K562 (cell line): ENCODE measurements around the gene VEGFA. TPM values are rescaled to one million over a fixed set of nuclear protein-coding genes. Genes with fewer than 3 reads are reported as not detected.
A peak's percentile ranks its signal among the peaks of the same experiment; 100 is the strongest.

Experiments used
- CC2D1A ChIP-seq: fragments of 450-650 bp; IDR thresholded peaks from 2 replicates; pipeline ENCODE4 v1.6.1; 2017; ENCODE audit warnings: mild to moderate bottlenecking
- CREBBP ChIP-seq: IDR thresholded peaks from one replicate; pipeline ENCODE4 v1.6.1; 2012; ENCODE audit warnings: low read depth, mild to moderate bottlenecking, control low read depth, inconsistent platforms, low read length
- DACH1 ChIP-seq: fragments of 450-650 bp; IDR thresholded peaks from 2 replicates; pipeline ENCODE4 v1.6.1; 2018; ENCODE audit not compliant: partially characterized antibody
- DMBX1 ChIP-seq: fragments of 250-450 bp; sonication (Bioruptor Pico); IDR thresholded peaks from 2 replicates; pipeline ENCODE4 v1.8.0; 2022; ENCODE audit warnings: inconsistent platforms, mild to moderate bottlenecking, moderate library complexity, borderline replicate concordance
- E4F1 ChIP-seq: fragments of 250-450 bp; sonication (Bioruptor Pico); IDR thresholded peaks from 2 replicates; pipeline ENCODE4 v1.5.0; 2021; ENCODE audit warnings: mild to moderate bottlenecking, borderline replicate concordance
- HDGF ChIP-seq: fragments of 450-650 bp; IDR thresholded peaks from 2 replicates; pipeline ENCODE4 v1.6.1; 2016
- JUND ChIP-seq, 2 experiments: IDR thresholded peaks; 2 replicates in 1 of 2; 3 replicates in 1 of 2; pipeline ENCODE4 v1.6.1; 2011; ENCODE audit warnings: borderline replicate concordance in 2 of 2, low read depth in 2 of 2, low read length in 2 of 2, improper control_type of control experiment in 1 of 2, missing biosample characterization in 1 of 2, missing genetic modification characterization in 1 of 2, missing genetic modification reagents in 1 of 2
- MAFK ChIP-seq: IDR thresholded peaks from 2 replicates; pipeline ENCODE4 v1.6.1; 2011; ENCODE audit warnings: low read length, improper control_type of control experiment
- RBM14 ChIP-seq: fragments of 200-400 bp; formaldehyde crosslinking; IDR thresholded peaks from 2 replicates; pipeline ENCODE4 v1.6.1; 2018; ENCODE audit warnings: low read depth, mild to moderate bottlenecking, low read length, moderate library complexity, borderline replicate concordance; ENCODE audit not compliant: insufficient read depth
- REST ChIP-seq, 2 experiments: fragments of 450-650 bp; formaldehyde crosslinking in 1 of 2; IDR thresholded peaks; 2 replicates each; pipeline versions ENCODE4 v1.4.0 to v1.6.1; 2014 to 2020; ENCODE audit warnings: mild to moderate bottlenecking in 2 of 2, borderline replicate concordance in 1 of 2, low read depth in 1 of 2
- SMAD3 ChIP-seq: fragments of 450-650 bp; formaldehyde crosslinking; conservative IDR thresholded peaks from 2 replicates; pipeline ENCODE4 v1.4.0; 2020; ENCODE audit warnings: mild to moderate bottlenecking
- TEAD2 ChIP-seq: fragments of 450-650 bp; IDR thresholded peaks from 2 replicates; pipeline ENCODE4 v1.6.1; 2016; ENCODE audit warnings: missing genetic modification characterization, control low read depth, missing compliant biosample characterization
- polyA plus RNA-seq, 8 experiments: library from polyadenylated mRNA; depleted of rRNA in 4 of 8; stranded (reverse) in 5 of 8; unstranded in 3 of 8; fragments of >200 nt; fragmentation: Nextera tagmentation in 2 of 8; fragmentation: Illumina TruSeq in 1 of 8; extraction: Ambion mirVana in 2 of 8; extraction: Trizol in 1 of 8; gene quantifications; 2 replicates each; pipeline versions ENCODE4 v1.2.1 to v1.2.3, GENCODE V29; 2011 to 2014; ENCODE audit warnings: inconsistent platforms in 1 of 8, missing spikeins in 1 of 8
- total RNA-seq, 7 experiments: library from RNA; depleted of rRNA in 6 of 7; stranded (reverse); fragments of >200 nt in 6 of 7; fragmentation: Illumina TruSeq in 2 of 7; extraction: Trizol in 2 of 7; gene quantifications; 2 replicates each; pipeline versions ENCODE4 v1.2.1 to v1.2.3, GENCODE V29; 2011 to 2021; ENCODE audit warnings: low replicate concordance in 1 of 7
- TF ChIP-seq, protein P1 (sequence below): sonication (generic); formaldehyde crosslinking; IDR thresholded peaks from 2 replicates; pipeline ENCODE4 v1.8.0; 2022; ENCODE audit warnings: mild to moderate bottlenecking, missing genetic modification reagents, borderline replicate concordance

VEGFA gene
- total and polyA plus RNA-seq, 9 of the 15 experiments (the other 6 are each of a cell fraction or from before 2014, with no cell fraction given): 14.0 to 271 (median 124) TPM

DNA sequence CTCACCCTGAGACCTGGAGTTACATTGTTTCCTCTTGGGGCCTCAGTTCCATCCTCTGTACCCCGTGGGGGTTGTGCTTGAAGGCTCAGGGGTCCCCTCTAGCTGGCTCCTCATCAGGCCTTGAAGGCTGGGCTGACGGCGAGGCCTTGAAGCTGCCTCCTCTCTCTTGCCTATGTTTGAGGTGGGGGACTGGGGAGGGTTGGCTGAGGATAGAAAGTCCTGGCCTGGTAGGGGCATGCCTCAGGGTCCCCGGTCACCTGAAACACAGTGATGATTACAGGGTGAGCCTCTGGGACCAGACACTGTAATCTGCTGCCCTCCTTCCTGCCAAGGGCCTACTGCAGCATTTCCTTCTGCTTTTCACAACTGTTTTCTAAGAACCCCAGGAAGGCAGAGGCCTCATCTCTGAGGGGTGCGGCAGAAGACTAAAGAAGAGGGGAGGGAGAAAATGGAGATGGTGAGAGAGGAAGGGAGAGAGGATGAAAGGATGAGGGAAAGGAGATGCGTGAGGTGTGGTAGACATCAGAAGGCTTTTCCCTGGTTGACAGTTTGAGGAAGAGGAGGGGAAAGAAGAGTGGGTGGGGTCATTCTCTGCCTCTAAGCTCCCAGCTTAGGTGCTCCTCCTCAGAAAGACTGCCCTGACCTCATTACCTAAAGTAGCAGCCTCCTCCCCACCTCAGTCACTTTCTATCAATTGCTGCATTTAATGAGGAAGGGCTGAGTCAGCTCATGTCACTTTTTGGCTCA, 29.7 kb downstream of the VEGFA start (continued):
- TF ChIP-seq REST (IDR thresholded peaks at IDR 0.05; ENCODE audit: borderline replicate concordance) (no peak), REST (CRISPR knock-in tag; IDR thresholded peaks at IDR 0.05; ENCODE audit: low read depth) (no peak), RBM14 (no peak), MAFK (peak; percentile 55), CREBBP (no peak), DMBX1 (CRISPR knock-in tag) (no peak), CC2D1A (no peak), DACH1 (no peak), HDGF (peak; percentile 85; the same call in 1 of the 2 replicates), TEAD2 (tag) (no peak), SMAD3 (CRISPR knock-in tag) (no peak), JUND (IDR thresholded peaks at IDR 0.05; ENCODE audit: borderline replicate concordance, low read depth, low read length) (no peak), JUND (tag; IDR thresholded peaks at IDR 0.05; ENCODE audit: borderline replicate concordance, low read depth, low read length) (0 out of 3 replicates have a peak, but pooled peaks have one; percentile 18), E4F1 (CRISPR knock-in tag) (no peak)
- TF ChIP-seq, protein P1, sequence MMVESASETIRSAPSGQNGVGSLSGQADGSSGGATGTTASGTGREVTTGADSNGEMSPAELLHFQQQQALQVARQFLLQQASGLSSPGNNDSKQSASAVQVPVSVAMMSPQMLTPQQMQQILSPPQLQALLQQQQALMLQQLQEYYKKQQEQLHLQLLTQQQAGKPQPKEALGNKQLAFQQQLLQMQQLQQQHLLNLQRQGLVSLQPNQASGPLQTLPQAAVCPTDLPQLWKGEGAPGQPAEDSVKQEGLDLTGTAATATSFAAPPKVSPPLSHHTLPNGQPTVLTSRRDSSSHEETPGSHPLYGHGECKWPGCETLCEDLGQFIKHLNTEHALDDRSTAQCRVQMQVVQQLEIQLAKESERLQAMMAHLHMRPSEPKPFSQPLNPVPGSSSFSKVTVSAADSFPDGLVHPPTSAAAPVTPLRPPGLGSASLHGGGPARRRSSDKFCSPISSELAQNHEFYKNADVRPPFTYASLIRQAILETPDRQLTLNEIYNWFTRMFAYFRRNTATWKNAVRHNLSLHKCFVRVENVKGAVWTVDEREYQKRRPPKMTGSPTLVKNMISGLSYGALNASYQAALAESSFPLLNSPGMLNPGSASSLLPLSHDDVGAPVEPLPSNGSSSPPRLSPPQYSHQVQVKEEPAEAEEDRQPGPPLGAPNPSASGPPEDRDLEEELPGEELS (CRISPR knock-in tag): no peak
